ENCODE data around the gene LIMS1.

DNA sequence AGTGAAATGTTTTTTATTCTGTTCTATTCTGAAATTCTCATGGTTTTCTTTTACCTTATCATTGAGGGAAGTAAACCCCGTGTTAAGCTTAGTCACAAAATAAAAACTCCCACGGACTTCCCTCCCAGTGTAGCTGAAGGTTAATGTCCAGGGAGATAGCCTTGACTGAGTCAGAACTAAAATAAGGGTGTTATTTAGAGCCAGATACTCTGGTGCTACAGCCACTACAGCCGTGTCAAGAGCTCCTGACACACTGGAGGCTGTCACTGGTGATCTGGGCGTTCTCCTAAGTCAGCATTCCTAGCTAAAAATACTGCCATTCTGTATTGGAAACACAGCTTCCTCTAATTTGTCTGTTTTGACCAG is 103.0 kb downstream of the LIMS1 start:
- TF ChIP-seq POLR2A (IDR thresholded peaks at IDR 0.05), result no peak
- TF ChIP-seq, protein P1, sequence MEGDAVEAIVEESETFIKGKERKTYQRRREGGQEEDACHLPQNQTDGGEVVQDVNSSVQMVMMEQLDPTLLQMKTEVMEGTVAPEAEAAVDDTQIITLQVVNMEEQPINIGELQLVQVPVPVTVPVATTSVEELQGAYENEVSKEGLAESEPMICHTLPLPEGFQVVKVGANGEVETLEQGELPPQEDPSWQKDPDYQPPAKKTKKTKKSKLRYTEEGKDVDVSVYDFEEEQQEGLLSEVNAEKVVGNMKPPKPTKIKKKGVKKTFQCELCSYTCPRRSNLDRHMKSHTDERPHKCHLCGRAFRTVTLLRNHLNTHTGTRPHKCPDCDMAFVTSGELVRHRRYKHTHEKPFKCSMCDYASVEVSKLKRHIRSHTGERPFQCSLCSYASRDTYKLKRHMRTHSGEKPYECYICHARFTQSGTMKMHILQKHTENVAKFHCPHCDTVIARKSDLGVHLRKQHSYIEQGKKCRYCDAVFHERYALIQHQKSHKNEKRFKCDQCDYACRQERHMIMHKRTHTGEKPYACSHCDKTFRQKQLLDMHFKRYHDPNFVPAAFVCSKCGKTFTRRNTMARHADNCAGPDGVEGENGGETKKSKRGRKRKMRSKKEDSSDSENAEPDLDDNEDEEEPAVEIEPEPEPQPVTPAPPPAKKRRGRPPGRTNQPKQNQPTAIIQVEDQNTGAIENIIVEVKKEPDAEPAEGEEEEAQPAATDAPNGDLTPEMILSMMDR (IDR thresholded peaks at IDR 0.05), result no peak

Data from lower leg skin (tissue), 3 donors.